OCI-LY3 (cell line): ENCODE data around the gene DERA.

Experiments used
- CTCF ChIP-seq: fragments of 200-600, 300-600 bp; sonication (generic); IDR thresholded peaks from 2 replicates; pipeline ENCODE4 v1.5.1; 2014; ENCODE audit warnings: antibody characterized with exemption, low read length, low read depth
- EZH2phosphoT487 ChIP-seq: fragments of 200-600 bp; shearing (Covaris generic); IDR thresholded peaks from 2 replicates; pipeline ENCODE4 v1.6.1; 2018; ENCODE audit warnings: antibody characterized with exemption, mixed run types, low read depth

DNA sequence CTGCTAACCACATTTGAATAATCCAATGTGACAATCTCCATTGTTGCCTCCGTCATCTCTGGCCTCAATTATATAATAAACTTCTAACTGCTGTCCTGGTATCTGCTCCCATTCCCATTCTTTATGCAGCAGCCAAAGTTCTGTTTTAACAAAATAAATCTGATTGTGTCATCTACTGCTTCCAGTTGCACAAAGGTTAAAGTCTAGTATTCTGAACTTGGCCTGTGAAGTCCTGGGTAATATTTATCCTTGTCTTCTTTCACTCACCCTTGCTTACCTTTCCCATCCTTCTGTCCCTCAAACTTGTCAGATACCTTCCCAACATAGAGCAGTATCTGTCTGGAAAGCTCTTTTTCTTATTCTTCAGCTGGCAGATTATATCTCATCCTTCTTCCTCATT, 48.3 kb upstream of the DERA start:
- TF ChIP-seq CTCF = no peak
- no peak for TF ChIP-seq EZH2phosphoT487
